CD4-positive, alpha-beta T cell treated with Interleukin-4 for 1 hour (primary cell): ENCODE data around the gene ERCC4.
"Not testable (repeated sequence)": the region's sequence is repeated elsewhere in the genome, so short reads cannot be mapped to it uniquely, and the experiment has no call there.

Experiments
- DNase-seq, 2 donors: peaks; one replicate each; pipeline ENCODE4 v3.0.0-alpha.2; 2020 to 2022

ERCC4 gene

DNA sequence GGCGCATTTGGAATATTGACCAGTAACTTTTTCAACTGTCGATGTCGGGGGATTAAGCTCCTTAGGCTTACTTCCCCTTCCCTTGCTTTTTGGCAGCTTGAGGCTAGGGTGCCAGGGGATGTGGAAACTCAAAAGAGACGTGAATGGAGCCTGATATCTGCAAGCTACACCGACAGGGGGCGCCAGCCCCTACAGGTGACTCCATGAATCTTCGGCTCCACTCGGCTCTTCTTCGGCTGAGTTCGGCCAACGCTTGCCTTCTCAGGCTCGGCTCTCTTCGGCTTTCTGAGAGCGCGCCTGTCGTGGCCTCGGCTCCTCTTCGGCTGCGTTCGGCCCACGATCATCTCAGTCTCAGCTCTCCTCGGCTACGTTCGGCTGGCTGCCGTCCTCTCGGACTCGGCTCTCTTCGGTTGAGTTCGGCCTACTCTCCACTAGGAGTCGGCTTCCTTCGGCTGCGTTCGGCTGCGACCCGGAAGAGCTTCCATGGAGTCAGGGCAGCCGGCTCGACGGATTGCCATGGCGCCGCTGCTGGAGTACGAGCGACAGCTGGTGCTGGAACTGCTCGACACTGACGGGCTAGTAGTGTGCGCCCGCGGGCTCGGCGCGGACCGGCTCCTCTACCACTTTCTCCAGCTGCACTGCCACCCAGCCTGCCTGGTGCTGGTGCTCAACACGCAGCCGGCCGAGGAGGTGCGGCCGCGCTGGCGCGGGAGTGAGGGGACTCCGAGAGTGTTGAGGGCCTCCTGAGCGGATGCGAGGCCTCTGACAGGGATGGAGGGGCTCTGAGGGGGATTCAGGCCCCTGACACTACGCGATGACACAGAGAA is at the start of gene ERCC4:
Gene ERCC4, plus strand, starts transcription at position 472 of the 827 bp plus-strand sequence. Its CDS starts 12 bp downstream, at position 484.
- DNase-seq, result peak; percentile 100

DNA sequence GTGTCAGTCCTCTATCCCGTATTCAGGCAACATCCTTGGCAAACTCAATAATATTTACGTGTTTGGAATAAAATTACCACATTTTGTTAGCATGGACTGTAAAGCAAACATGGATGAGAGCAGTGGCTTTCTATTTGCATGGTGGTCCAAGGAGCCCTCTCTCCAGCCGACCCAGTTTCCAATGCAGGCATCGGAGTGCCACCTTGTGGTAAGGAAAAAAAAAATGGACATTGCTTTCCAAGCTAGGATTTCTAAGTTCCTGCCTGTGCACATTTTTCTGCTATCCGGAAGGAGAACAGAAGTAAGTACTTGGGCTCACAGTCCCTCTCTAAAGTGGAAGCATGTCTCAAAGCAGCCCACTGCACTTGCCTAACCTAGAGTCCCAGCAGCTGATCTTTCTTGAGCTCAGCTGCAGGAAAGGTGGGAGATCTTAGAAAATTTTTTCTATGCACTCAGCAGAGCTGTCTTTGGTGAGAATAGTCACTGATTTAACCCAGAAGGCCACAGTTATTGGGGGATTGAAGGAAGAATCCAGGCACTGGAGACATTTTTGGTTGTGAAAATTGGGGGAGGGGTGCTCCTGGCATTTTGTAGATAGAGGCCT is 46.0 kb upstream of the ERCC4 start:
- no peak for DNase-seq

DNA sequence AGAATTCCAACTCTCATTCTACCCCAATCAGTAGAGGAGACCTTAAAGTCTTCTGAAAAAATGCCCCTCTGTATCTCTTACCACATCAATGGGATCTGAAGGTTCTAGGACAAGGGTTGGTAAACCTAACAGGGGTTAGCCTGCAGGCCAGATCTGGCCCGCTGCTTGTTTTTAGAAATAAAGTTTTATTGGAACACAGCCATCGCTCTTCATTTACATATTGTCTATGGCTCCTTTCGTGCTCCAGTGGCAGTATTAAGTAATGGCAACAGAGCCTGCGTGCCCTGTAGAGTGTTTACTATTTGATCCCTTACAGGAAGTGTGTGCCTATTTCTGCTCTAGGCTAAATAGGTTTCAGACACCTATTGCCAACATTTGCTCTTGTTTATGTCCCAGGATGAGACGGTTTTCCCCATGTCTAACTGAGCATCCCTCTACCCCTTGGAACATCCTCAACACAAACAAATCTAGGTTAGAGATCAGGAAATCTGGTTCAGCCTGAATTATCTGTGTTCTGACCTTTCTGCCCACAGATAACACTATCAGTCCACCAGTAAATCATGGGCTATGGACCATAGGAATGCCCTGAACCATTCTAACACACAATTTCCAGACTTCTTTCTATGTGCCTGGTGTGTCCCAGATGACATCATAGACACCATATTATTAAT is 44.2 kb upstream of the ERCC4 start:
- no peak for DNase-seq

DNA sequence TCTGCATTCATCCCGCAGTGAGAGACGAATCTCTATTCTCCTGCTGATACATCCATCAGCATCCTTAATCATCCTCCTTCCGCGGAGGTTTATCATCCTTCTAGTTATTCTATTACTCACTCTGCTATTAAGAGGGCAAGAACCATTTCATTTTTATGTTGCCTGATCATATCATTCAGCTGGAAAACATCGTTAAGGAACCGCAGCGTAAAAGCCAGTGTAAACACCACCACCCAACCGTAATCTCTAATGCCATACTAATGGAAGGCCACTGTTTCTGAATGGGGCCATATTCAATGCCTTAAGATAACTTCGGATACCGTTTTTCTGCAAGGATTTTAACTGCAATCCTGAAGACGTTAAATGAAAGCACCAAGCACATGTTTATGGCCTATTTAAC is 36.7 kb upstream of the ERCC4 start:
- no peak for DNase-seq

DNA sequence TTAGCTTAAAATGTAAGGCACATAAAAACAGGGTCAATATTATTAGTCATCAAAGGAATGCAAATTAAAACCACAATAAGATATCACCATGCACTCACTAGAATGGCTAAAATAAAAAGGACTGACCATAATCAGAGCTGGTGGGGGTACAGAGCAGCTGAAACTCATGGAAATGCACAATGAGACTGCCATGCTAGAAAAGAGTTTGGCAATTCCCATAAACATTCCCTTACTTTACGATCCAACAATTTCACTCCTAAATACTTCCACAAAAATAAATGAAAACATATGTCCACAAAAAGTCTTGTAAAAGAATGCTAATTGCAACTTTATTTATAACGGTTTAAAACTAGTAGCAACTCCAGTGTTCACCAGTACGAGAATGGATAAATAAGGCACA is 36.1 kb upstream of the ERCC4 start:
- DNase-seq, result no peak

DNA sequence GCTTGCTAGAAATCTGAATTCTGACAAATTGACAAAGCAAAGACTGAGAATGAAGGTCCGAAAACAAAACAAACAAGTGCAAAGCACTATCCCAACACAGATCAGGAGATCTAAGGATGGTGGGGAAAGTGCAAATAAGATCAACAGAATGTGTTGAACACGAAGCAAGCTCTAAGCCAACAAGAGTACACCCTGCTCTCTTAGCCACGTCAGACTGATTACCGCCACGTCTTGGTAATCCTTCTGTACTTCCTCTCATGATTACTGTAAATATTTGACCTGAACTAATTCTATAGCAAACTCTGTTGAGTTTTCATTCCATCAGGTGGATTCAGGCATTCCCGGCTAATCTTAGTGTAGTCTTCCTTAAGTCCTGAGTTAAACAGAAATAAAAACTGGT is 34.3 kb upstream of the ERCC4 start:
- no peak for DNase-seq

DNA sequence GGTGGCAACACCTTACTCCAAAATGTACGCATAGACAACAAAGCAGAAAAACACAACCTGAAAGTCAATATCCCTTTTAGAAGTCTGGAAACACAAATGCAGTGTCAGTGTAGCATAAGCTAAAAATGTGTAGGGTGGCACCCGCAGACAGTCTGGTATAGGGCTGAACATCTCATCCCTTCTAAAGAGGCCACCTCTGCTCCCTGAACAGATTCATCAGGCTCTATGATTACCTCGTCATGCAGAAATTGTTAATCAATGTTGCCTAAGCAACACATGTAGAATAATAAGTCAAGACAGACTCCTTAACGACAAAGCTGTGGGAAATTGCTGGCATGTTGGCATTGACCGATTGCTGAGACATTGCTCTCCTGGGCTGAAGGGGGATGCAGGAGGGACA is 33.3 kb upstream of the ERCC4 start:
- no peak for DNase-seq

DNA sequence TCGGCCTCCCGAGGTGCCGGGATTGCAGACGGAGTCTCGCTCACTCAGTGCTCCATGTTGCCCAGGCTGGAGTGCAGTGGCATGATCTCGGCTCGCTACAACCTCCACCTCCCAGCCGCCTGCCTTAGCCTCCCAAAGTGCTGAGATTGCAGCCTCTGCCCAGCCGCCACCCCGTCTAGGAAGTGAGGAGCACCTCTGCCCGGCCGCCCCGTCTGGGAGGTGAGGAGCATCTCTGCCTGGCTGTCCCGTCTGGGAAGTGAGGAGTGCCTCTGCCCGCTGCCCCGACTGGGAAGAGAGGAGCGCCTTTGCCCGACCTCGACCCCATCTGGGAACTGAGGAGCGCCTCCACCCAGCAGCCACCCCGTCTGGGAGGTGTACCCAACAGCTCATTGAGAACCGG is 30.6 kb upstream of the ERCC4 start:
- not testable (repeated sequence) for DNase-seq

DNA sequence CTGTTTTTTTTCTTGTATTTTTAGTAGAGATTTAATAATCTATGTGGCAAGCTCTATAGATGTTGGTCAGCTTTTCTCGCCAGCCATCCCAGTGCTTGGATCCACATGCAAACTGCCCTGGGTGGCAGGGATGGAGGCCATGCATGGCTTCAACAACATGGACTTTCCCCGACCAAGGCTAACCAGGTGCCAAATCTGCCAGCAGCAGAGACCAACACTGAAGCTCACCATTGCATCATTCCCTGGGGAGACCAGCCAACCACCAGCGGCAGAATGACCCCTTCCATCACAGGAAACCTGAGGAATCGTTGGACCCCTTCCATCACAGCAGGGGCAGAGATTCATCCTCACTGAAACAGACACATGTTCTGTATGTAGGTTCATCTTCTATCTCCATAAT is 27.7 kb upstream of the ERCC4 start:
- DNase-seq, result no peak

DNA sequence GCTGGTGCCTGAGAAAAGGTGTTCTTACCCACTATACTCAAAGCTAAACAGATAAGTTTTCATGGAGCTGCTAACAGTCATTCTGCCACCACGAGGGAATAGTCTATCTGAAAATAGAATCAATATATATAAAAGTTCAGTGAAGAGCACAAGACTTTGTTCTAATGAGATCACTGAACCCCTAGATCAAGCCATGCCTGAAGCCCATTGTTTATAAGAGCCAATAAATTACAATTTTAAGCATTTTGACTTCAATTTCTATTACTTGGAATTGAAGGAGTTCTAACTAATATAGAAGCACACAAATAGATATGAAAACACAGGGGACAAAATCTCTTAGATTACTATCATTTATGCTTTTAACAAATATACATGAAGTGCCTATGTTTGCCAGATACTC is 24.4 kb upstream of the ERCC4 start:
- DNase-seq, result no peak

DNA sequence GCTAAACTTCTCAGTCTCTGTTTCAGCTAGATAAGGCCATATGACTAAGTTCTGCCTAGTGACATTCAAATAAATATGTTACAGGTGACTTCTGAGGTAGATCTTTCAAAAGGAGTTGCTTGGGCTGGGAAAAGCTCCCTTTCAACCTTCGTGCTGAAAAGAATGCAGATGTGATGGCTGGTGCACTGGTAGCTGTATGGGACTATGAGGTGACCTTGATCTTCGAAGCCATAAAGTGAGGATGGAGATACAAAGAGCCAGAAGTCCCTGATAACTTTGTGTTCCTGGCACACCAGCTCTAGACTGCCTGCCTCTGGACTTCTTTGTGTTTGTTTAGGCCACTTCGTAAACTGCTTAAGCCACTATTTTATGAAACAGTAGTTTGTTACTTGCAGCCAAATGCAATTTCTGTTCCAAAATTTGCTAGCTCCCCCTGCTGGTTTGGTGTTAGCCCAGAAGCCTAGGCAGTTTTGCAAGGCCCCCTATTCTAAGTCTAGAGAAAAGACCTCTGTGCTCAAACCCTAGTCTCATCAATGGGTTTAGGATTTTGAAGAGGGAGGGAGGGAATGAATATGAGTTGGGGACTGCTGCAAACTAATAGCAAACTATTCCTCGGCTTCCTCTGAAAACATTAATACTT is 23.3 kb upstream of the ERCC4 start:
- DNase-seq, result no peak

DNA sequence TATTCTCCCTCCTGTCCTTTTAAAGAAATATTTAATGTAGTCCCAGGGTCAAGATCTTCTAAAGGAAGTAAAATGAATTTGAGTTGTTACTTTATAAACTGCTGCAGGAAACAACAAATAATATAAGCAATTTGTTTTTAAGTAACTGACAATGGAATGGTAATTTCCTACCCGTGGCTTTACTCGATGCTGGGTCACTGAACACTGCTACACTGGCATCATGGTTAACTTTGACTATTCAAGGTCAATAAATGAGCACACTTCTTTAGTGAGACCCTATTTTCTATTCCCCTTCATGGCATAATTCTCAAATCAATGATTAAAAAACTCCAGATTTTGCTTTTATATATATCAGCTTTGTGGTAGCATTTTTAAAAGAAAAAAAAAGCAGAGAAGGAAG is 22.1 kb upstream of the ERCC4 start:
- DNase-seq, result no peak

DNA sequence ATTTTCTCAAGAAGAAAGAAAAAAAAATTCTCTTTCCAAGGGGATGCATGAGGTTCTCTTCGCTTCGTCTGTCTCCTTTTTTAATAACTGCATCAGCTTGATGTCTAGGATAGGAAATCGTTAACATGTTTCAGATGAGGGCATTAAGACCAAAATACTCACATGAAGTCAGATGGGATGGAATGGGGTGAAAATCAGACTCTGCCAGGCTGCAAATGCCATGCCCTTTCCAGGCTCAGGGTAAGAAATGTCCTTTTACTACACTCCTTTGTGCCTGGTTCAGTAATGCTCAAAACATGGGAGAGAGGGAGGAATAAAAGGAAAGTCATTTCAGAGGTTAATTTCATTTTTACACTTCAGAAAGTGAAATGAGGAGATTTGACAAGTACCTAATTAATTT is 21.7 kb upstream of the ERCC4 start:
- no peak for DNase-seq

DNA sequence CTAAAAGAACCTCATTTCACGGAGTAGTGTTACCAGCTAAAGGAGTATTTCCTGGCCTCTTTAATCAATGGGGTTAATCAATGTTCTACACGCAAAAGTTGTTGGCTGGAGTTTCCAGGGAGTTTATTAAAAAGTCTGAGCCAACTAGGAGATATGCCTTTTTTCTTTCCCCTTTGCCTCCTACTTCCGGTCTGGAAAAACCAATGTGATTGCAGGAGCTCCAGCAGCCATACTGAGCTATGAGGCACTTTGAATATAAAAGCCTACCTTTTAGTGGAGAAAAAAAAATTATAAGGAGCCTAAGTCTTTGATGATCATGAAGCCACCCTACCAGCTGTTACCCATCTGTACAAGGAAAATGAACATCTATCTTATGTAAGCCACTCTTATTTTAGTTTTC is 17.9 kb upstream of the ERCC4 start:
- DNase-seq, result no peak

DNA sequence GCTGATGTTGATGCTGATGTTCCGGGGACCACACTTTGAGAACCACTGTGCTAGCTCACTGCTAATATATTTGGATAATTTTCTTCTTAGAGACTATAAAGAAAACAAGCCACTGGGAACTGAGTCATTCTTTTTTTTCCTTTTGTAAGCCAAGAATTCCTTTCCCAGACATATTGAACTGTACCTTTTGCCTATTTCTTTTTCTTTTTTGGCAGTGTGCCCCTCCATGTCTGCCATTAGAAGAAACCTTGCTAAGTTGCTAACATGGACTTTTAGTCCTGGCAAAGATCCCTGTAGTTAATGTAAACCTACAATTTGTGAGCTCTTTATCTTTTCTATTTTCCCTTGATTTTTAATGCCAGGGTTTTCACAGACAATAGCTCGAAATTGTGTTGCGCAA is 17.3 kb upstream of the ERCC4 start:
- no peak for DNase-seq

DNA sequence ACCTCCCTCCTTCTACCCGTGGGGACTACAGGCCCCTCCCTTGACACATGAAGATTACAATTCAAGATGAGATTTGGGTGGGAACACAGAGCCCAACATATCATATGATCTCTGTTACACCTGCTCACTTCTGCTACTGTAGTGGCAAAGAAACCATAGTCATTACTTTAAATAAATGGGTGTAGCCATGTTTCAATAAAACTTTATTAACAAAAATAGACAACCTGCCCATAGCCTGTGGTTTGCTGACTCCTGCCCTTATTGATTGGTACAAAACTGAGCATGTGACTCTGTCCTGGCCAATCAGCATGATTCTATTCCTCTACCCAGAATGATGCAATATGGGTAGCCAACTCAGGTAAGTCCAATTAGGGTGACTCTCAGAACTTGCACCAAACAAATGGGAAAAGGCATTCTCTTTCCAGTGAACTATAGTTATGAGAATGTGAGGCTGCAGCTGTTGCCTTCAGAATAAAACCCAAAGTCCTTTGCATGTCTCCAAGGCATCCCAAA is 15.7 kb upstream of the ERCC4 start:
- DNase-seq, result no peak

DNA sequence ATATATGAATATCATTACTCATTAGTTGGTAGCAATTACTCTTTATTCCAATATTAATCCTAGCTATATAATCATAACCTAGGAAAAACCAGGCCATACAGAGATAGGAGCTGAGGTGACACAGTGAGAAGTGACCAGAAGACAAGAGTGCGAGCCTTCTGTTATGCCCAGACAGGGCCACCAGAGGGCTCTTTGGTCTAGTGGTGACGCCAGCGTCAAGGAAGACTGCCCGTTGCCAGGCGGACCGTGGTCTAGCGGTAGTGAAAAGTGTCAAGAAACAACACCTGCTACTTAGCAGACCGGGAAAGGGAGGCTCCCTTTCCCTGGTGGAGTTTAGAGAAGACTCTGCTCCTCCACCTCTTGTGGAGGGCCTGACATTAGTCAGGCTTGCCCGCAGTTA is 15.1 kb upstream of the ERCC4 start:
- DNase-seq, result peak in 1 of 2 donors; percentile 23

DNA sequence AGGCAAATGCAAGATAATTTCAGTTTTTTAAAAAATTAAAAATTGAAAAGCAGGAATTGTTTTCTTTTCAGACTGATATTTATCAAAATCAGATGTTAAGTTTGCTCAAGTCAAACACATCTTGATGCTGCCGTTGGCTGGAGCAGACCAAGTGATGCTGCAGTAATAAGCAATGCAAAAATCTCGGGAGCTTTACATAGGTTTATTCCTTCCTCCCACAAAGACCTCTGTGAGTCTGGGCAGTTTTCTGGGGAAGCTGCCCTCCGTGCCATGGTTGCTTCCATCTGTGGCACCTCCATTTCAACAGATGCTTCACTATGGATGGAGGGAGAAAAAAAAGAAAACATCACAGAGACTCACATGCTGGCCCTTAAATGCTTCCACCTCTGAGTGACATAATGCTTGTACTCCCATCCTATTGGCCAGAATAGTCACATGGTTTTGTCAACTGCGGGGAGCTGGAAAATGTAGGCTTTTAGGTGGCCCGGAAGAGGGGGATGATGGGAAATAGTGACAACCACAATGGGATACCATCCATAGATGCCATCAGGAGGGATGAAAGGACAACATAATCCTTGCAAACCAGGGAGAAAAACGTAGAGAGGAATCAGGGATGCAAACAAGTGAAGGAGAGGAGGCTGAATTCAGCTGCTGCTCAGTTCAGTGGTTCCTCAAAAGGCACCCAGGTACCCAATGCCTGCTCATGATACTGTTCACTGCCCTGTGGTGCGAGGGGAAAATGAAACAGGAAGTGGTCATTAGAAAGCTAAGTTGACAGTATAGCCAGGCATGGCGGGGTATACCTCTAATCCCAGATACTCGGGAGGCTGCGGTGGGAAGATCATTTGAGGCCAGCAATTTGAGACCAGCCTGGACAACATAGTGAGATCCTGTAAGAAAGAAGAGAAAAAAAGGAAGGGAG is 13.5 kb upstream of the ERCC4 start:
- DNase-seq, result no peak

DNA sequence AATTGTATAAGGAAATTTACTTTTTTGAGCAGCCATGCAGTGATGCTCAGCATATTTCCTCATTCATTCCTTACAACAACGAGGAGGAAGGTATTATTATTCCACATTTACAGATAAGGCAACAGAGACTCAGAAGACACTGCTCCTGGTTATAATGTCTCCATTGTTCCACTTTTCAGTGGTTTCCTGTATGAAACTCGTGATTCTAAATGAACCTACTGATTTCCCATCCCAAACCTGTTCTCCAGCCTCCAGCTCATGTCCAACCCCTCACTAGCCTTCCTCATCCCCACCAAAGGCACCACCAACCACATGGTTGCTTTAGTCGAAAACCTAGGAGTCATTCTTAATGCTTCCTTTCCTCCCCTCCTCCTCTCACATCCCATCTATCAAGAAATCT is 12.5 kb upstream of the ERCC4 start:
- DNase-seq, result no peak

DNA sequence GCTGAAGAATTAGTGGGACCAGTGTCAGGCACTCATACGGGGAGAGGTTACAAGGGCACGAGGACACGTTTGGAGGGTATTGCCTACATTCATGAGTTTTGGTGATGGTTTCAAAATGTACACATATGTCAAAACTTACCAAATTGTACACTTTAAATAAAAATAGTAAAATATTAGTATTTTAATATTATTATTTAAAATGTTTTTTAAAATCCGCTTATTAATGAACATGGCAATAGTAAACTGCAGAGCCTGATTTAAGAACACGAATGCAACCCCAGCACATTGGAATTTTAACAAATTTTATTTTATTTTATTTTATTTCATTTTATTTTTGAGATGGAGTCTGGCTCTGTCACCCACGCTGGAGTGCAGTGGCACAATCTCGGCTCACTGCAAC is 10.9 kb upstream of the ERCC4 start:
- DNase-seq, result no peak

DNA sequence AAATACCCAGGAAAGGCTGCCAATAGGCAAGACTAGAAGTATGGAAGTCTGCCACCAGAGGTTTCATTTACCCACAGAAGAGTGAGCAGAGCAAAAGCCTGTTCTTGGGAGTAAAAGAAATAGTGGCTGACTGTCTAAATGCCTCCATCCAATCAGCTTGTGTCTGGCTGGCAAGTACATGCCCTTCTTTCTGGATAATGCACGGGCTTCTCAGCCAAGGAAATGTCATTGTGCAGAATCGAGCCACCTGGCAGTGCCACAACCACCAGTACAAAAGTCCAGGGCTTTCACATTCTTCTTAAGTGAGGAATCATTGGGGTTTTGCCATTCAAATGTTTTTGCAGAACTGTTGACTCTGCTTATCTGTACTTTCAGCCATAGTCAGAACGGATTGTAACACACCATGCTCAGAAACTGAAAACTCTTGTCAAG is 10.1 kb upstream of the ERCC4 start:
- no peak for DNase-seq

DNA sequence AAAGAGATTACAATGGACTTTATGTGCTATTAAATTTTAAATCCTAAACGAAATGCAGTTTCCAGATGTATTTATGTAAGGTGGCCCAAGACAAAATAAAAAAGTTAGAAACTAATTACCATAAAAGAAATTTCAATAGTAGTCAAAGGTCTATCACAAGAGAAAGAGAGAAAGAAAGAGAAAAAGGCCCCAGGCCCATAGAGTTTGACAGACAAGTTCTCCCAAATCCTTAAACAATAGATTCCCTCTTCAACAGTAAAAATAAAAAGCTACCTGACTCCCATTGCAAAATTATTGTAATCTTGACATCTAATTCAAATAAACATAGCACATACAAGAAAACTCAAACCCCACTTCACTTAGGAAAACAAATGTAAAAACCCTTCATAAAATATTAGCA is 8.6 kb upstream of the ERCC4 start:
- no peak for DNase-seq
